ENCODE results near the gene MTMR12. TPM values are rescaled to one million over a fixed set of nuclear protein-coding genes. Genes with fewer than 3 reads are reported as not detected.

The MTMR12 gene
- total and polyA plus RNA-seq, 12 donors: 5.4 to 27.2 (median 19.2) TPM

- no peaks in the 10 kb centered on the region for H3K27me3 ChIP-seq
- peaks cover 3 to 47% (median 26%) of the 10 kb centered on the region in 9 donors for H3K4me1 ChIP-seq
- H3K9me3 ChIP-seq: no peaks in the 10 kb centered on the region
- peaks cover 0 to 77% (median 36%) of the 10 kb centered on the region in 9 donors for H3K36me3 ChIP-seq
- H3K4me3 ChIP-seq: no peak overlapping the region
- DNase-seq: peak; percentile 68 to 79
- 45 to 52% methylated on average over 11 of the region's 11 CpGs for WGBS, 2 donors
- H3K27ac ChIP-seq: peak overlapping the region in 7 of 10 donors; percentile 6 to 73 (median 26)
- intact Hi-C loops (cut with DNase I): loop anchor here (1.0 to 10.0 kb wide), 11 partner anchors 80 to 382 kb away; partner anchors contain the start of genes MTMR12 (in 1 of the 10) and SUB1 (in 1 of the 10)
- ATAC-seq: peak; percentile 72 to 91 (median 89)
- peak; percentile 68 to 89 (median 84) for TF ChIP-seq CTCF (IDR thresholded peaks at IDR 0.05)
Observed at GRCh38 chr5:32232441-32233219, 80.1 kb downstream of the MTMR12 start.

DNA sequence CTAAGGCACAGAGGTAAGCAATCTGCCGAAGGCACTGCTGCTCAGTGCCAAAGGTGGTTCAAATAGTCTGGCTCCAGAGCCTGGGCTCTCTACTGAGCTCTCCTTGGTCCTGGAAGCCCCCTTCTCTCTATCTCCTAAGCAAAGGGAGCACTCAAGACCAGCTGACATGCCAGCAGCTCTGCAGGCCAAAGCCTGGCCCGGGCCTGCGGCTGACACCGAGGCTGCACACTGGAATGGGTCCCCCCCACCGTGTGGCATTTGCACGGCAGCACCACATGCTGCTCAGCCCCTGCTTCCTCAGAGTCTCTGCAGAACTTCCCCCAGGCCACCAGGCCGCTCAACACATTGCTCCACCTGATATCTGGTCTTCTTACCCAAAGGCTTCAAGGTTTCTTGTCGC is 80.8 kb downstream of the MTMR12 start:
- no peak for TF ChIP-seq CTCF (IDR thresholded peaks at IDR 0.05)
- WGBS, 2 donors: 51 to 60% methylated on average over 8 of the region's 8 CpGs
- H3K4me3 ChIP-seq: no peak overlapping the region
- intact Hi-C loops (cut with DNase I): loop anchor here (1.0 to 10.0 kb wide), 11 partner anchors 80 to 383 kb away; partner anchors contain the start of genes MTMR12 (in 1 of the 10) and SUB1 (in 1 of the 10)
- H3K27me3 ChIP-seq: no peaks in the 10 kb centered on the region
- ATAC-seq: peak in 7 of 8 donors; percentile 12 to 68 (median 54)
- DNase-seq: no peak
- peaks cover 0 to 75% (median 29%) of the 10 kb centered on the region in 9 donors for H3K36me3 ChIP-seq
- H3K4me1 ChIP-seq: peaks cover 3 to 47% (median 26%) of the 10 kb centered on the region in 9 donors
- peak overlapping the region in 4 of 10 donors; percentile 19 to 73 (median 38) for H3K27ac ChIP-seq
- H3K9me3 ChIP-seq: no peaks in the 10 kb centered on the region

DNA sequence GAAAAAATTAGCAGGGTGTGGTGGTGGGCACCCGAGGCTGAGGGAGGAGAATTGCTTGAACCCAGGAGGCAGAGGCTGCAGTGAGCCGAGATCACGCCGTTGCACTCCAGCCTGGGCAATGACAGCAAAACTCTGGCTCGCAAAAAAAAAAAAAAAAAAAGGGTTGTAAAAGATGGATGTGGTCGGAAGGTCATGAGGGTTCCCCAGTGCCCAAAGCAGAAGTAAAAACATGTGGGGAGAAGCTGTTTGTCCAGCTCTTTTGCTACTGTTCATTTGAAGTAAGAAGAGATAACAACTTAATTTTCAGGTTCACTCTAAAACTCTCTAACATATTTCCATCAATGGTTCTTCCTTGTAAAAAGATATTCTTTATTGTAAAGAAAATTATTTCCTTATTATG is 81.5 kb downstream of the MTMR12 start:
- Histone ChIP-seq H3K36me3 (peaks cover 0 to 74% (median 24%) of the 10 kb centered on the region in 9 donors), H3K27me3 (no peaks in the 10 kb centered on the region), H3K4me3 (no peak overlapping the region), H3K27ac (peak overlapping the region in 2 of 10 donors; percentile 0 to 73), H3K4me1 (peaks cover 3 to 47% (median 26%) of the 10 kb centered on the region in 9 donors), H3K9me3 (no peaks in the 10 kb centered on the region)
- TF ChIP-seq CTCF (IDR thresholded peaks at IDR 0.05): no peak
- 78 to 85% methylated on average over 6 of the region's 6 CpGs for WGBS, 2 donors
- intact Hi-C loops (cut with DNase I): loop anchor here in 8 of 10 donors (5.0 to 10.0 kb wide), 8 partner anchors 81 to 384 kb away; partner anchors contain the start of genes MTMR12 (in 1 of the 8) and SUB1 (in 1 of the 8)
- no peak for ATAC-seq
- no peak for DNase-seq

GRCh38 chr5:32230356-32231099 is 82.2 kb downstream of the MTMR12 start:
- DNase-seq: no peak
- Histone ChIP-seq H3K36me3 (peaks cover 0 to 68% (median 19%) of the 10 kb centered on the region in 9 donors), H3K4me1 (peaks cover 3 to 48% (median 27%) of the 10 kb centered on the region in 9 donors), H3K27me3 (no peaks in the 10 kb centered on the region), H3K27ac (peak overlapping the region in 1 of 10 donors; percentile 0), H3K4me3 (no peak overlapping the region), H3K9me3 (no peaks in the 10 kb centered on the region)
- 57 to 67% methylated on average over 3 of the region's 3 CpGs for WGBS, 2 donors
- ATAC-seq: peak in 1 of 8 donors; percentile 17
- TF ChIP-seq CTCF (IDR thresholded peaks at IDR 0.05): no peak
- intact Hi-C loops (cut with DNase I): loop anchor here in 8 of 10 donors (5.0 to 10.0 kb wide), 8 partner anchors 82 to 384 kb away; partner anchors contain the start of genes MTMR12 (in 1 of the 8) and SUB1 (in 1 of the 8)
